Measurements from ENCODE around the gene IFITM1. TPM values are rescaled to one million over a fixed set of nuclear protein-coding genes. Genes with fewer than 3 reads are reported as not detected.
"Not testable (repeated sequence)": the region's sequence is repeated elsewhere in the genome, so short reads cannot be mapped to it uniquely, and the experiment has no call there.

Gene IFITM1
- total RNA-seq, 1 donor from 2014 or later: 379 TPM

DNA sequence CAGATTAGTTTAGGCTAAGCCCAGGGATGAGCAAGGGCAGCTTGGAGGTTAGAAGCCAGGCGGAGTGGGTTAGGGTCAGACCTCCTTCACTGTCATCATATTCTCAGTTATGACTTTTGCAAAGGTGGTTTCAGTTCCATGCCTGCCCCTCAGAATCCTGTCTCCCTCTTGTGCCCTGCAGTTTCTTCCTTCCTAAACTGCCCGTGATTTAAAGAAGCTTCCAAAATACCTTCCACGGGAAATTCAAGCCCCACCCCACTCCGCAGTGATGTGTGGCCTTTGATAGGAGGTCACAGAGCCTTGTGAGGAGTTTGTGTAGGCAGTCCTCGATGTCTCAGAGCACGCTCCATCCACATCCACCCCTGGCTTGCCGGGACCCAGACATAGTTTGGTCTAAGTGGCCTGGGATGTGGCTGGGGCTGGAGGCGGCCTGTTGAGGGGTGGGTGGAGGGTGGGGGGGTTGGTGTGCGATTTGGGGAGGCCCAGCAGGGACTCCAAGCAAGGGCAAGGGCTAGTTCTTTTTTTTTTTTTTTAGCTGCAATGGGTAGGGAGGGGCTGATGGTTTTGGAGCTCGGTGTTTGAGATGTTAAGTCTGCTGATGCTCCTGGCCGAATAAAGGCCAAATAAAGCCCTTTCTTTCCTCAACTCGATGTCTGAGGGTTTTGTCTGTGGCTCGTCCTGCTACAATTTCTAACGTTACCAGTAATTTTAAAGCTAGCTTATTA lies 1.6 kb upstream of the IFITM1 start:
- peak overlapping the region; percentile 37 to 46 for H3K4me3 ChIP-seq
- TF ChIP-seq, protein P1, sequence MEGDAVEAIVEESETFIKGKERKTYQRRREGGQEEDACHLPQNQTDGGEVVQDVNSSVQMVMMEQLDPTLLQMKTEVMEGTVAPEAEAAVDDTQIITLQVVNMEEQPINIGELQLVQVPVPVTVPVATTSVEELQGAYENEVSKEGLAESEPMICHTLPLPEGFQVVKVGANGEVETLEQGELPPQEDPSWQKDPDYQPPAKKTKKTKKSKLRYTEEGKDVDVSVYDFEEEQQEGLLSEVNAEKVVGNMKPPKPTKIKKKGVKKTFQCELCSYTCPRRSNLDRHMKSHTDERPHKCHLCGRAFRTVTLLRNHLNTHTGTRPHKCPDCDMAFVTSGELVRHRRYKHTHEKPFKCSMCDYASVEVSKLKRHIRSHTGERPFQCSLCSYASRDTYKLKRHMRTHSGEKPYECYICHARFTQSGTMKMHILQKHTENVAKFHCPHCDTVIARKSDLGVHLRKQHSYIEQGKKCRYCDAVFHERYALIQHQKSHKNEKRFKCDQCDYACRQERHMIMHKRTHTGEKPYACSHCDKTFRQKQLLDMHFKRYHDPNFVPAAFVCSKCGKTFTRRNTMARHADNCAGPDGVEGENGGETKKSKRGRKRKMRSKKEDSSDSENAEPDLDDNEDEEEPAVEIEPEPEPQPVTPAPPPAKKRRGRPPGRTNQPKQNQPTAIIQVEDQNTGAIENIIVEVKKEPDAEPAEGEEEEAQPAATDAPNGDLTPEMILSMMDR (IDR thresholded peaks at IDR 0.05): no peak
- TF ChIP-seq POLR2AphosphoS5 (IDR thresholded peaks at IDR 0.05; ENCODE audit: insufficient read depth in 1 of 2, low read depth in 1 of 2) (no peak), POLR2A (IDR thresholded peaks at IDR 0.05) (no peak)
- no peaks in the 10 kb centered on the region for H3K36me3 ChIP-seq
- DNase-seq (ENCODE audit: extremely low spot score in 2 of 2): no peak
- no peaks in the 10 kb centered on the region for H3K9me3 ChIP-seq
- H3K27me3 ChIP-seq: no peaks in the 10 kb centered on the region
- peak overlapping the region; percentile 97 for H3K27ac ChIP-seq
- H3K4me1 ChIP-seq: peaks cover 51% of the 10 kb centered on the region
- intact Hi-C loops (cut with DNase I): no loop called here

DNA sequence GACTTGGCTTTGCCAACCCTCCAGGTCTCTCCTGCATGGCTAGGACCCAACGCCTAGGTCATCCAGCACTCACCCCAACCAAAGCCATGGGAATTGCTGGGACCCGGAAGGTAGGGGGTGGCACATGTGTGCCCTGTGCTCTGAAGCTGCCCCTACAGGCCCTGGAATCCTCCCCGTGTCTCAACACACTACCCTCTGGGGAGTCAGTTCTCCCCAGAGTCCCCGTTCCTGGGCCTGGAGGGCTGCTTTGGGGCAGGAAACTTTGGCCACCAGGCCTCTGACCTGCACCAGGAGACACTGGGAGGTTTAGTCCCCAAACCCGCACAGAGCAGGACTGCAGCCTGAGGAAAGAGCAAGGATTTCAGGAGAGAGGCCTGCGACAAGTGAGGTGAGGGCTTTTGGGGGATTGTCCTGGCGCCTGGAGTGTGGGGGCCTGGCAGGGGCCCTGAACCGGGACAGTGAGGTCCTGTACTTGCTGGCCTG lies 495 bp upstream of the IFITM1 start:
- Histone ChIP-seq H3K36me3 (no peaks in the 10 kb centered on the region), H3K4me3 (peak overlapping the region; percentile 63 to 82), H3K27ac (peak overlapping the region; percentile 97), H3K9me3 (no peaks in the 10 kb centered on the region), H3K4me1 (peaks cover 53% of the 10 kb centered on the region), H3K27me3 (no peaks in the 10 kb centered on the region)
- DNase-seq (ENCODE audit: extremely low spot score in 2 of 2): no peak
- intact Hi-C loops (cut with DNase I): no loop called here
- TF ChIP-seq POLR2A (IDR thresholded peaks at IDR 0.05) (no peak), POLR2AphosphoS5 (IDR thresholded peaks at IDR 0.05; ENCODE audit: insufficient read depth in 1 of 2, low read depth in 1 of 2) (no peak)
- TF ChIP-seq, protein P1 (IDR thresholded peaks at IDR 0.05): no peak

- peaks cover 46% of the 10 kb centered on the region for H3K4me1 ChIP-seq
- DNase-seq (ENCODE audit: extremely low spot score in 2 of 2); H3K9me3 ChIP-seq; intact Hi-C loops (cut with DNase I); H3K36me3 ChIP-seq; H3K27me3 ChIP-seq: not testable (repeated sequence)
- H3K4me3 ChIP-seq: peak overlapping the region; percentile 63 to 82
- H3K27ac ChIP-seq: peak overlapping the region; percentile 97
Measured at GRCh38 chr11:314554-314875, 675 bp downstream of the IFITM1 start.

DNA sequence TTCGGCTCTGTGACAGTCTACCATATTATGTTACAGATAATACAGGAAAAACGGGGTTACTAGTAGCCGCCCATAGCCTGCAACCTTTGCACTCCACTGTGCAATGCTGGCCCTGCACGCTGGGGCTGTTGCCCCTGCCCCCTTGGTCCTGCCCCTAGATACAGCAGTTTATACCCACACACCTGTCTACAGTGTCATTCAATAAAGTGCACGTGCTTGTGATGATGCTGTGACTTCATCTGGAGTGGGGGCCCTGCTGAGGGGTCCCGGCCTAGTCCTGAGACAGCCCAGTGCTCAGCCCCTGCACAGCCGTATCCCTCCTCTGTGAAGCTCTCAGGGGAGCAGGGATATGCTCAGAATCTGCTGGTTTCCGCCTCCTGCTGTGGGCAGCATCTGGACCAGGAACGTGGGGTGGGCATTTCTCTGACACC lies 1.2 kb downstream of the IFITM1 start:
- H3K36me3 ChIP-seq: no peaks in the 10 kb centered on the region
- H3K27ac ChIP-seq: peak overlapping the region; percentile 97
- TF ChIP-seq POLR2AphosphoS5 (IDR thresholded peaks at IDR 0.05; ENCODE audit: insufficient read depth in 1 of 2, low read depth in 1 of 2) (no peak), POLR2A (IDR thresholded peaks at IDR 0.05) (no peak)
- TF ChIP-seq, protein P1 (IDR thresholded peaks at IDR 0.05): no peak
- DNase-seq (ENCODE audit: extremely low spot score in 2 of 2): no peak
- intact Hi-C loops (cut with DNase I): no loop called here
- peaks cover 41% of the 10 kb centered on the region for H3K4me1 ChIP-seq
- H3K27me3 ChIP-seq: no peaks in the 10 kb centered on the region
- H3K9me3 ChIP-seq: no peaks in the 10 kb centered on the region
- peak overlapping the region; percentile 63 to 82 for H3K4me3 ChIP-seq

GRCh38 chr11:315516-315994 lies 1.7 kb downstream of the IFITM1 start:
- DNase-seq (ENCODE audit: extremely low spot score in 2 of 2): no peak
- TF ChIP-seq, protein P1 (IDR thresholded peaks at IDR 0.05): no peak
- TF ChIP-seq POLR2AphosphoS5 (IDR thresholded peaks at IDR 0.05; ENCODE audit: insufficient read depth in 1 of 2, low read depth in 1 of 2): no peak
- no peak for TF ChIP-seq POLR2A (IDR thresholded peaks at IDR 0.05)
- Histone ChIP-seq H3K9me3 (no peaks in the 10 kb centered on the region), H3K27ac (peak overlapping the region; percentile 97), H3K27me3 (no peaks in the 10 kb centered on the region), H3K36me3 (no peaks in the 10 kb centered on the region), H3K4me3 (peak overlapping the region; percentile 63 to 82), H3K4me1 (peaks cover 41% of the 10 kb centered on the region)
- intact Hi-C loops (cut with DNase I): no loop called here

All from vagina (tissue), 2 donors.